Lower lobe of right lung (tissue), 2 donors: ENCODE measurements around the gene DCP1A. TPM values are rescaled to one million over a fixed set of nuclear protein-coding genes. Genes with fewer than 3 reads are reported as not detected.

Source experiments
- ATAC-seq, 2 donors: fragments of 200-7000 bp; cut with Tn5 transposase; one replicate each; pipeline ENCODE4 v1.9.1; 2020 to 2022; ENCODE audit warnings: mild to moderate bottlenecking in 2 of 2, moderate library complexity in 2 of 2
- DNase-seq: peaks from one replicate; pipeline ENCODE4 v3.0.0-alpha.2; 2020
- H3K27ac ChIP-seq: fragments of 200-600 bp; one replicate; pipeline ENCODE4 v1.8.0; 2022
- H3K27me3 ChIP-seq: fragments of 200-600 bp; one replicate; pipeline ENCODE4 v1.8.0; 2022; ENCODE audit warnings: low read depth
- H3K36me3 ChIP-seq: fragments of 200-600 bp; one replicate; pipeline ENCODE4 v1.8.0; 2022; ENCODE audit warnings: mild to moderate bottlenecking
- H3K4me1 ChIP-seq: fragments of 200-600 bp; one replicate; pipeline ENCODE4 v1.8.0; 2022
- H3K4me3 ChIP-seq: fragments of 200-600 bp; one replicate; pipeline ENCODE4 v1.8.0; 2022; ENCODE audit warnings: mild to moderate bottlenecking
- H3K9me3 ChIP-seq: fragments of 200-600 bp; one replicate; pipeline ENCODE4 v1.8.0; 2022
- CTCF ChIP-seq: fragments of 200-600 bp; IDR thresholded peaks from one replicate; pipeline ENCODE4 v1.8.0; 2022; ENCODE audit warnings: antibody characterized with exemption, mild to moderate bottlenecking
- intact Hi-C: fragments of 100-400 bp; cut with DNase I; formaldehyde crosslinking; loops from one replicate; pipeline ENCODE4 v1.11.0; 2022
- long read RNA-seq: library from polyadenylated mRNA; unstranded; transcript quantifications from one replicate; pipeline ENCODE4 v2.0.0, GENCODE V29; 2021
- total RNA-seq: library from RNA; stranded (reverse); fragmentation: NEBNext Ultra II Directional; extraction: Animal tissue kit (Norgen Biotek cat#: 25700); gene quantifications from one replicate; pipeline ENCODE4 v1.2.1, GENCODE V29; 2021
- donor health status: DM: no; HTN: yes; CAD: no; lungs with severe emphysema.

The DCP1A gene
- 25.1 TPM for total RNA-seq
- long read RNA-seq, full-length matches to known transcripts = 8 of 28 reads
- long read RNA-seq, partial matches to known transcripts = 6 of 28 reads
- long read RNA-seq, other reads (novel, unspliced or antisense) = 14 of 28 reads

GRCh38 chr3:53347261-53348064 lies at the start of gene DCP1A:
Gene DCP1A (minus strand): TSS chr3:53347543. CDS start chr3:53347517, 26 bp downstream.
- Histone ChIP-seq H3K4me1 (peaks cover 27% of the 10 kb centered on the region), H3K36me3 (peaks cover 19% of the 10 kb centered on the region), H3K4me3 (peak within 1 kb of the TSS; percentile 84), H3K27me3 (no peaks in the 10 kb centered on the region), H3K27ac (peak within 1 kb of the TSS; percentile 96), H3K9me3 (no peaks in the 10 kb centered on the region)
- peak; percentile 99 to 100 for ATAC-seq
- peak; percentile 95 for DNase-seq
- intact Hi-C loops = no loop called here
- no peak for TF ChIP-seq CTCF

DNA sequence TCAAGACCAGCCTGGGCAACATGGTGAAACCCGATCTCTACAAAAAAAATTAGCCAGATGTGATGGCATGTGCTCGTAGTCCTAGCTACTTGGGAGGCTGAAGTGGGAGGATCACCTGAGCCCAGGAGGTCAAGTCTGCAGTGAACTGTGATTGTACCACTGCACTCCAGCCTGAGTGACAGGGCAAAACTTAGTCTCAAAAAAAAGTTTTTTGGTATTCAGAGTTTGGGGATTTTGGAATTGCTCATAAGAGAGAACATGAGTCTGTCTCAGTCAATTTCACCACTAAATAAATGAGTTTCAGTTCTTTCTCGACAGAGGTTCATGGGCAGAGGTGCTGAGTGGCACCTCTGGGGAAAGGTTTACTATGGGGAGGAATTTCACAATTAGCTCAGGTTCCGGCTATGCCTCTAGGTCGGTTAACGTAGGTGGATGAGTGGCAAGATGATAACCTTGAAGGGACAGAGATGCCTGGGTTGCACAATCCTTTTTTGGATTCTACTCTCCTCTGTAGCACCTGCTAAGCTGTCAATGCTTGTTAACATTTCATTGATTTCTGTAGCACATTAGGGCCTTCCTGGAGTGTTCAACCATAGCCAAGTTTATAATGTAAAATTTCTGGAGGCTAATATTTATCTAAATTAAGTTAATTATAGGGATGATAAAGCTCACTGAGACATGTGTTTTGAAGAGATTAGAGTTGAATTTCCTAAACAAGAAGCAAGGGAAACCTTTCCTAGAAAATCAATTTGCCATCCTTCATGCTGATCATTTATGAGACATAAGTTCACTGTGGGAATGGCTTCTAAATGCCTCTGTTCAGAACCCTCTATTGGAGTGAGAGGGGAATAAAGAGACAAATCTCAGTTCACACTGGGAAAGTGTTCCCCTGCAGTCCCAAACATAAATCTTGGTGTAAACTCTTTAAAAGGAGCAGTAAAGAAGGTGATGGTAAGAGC lies 37.4 kb upstream of the DCP1A start:
- intact Hi-C loops = no loop called here
- no peak overlapping the region for H3K4me3 ChIP-seq
- no peaks in the 10 kb centered on the region for H3K36me3 ChIP-seq
- ATAC-seq (no peak), DNase-seq (no peak)
- no peaks in the 10 kb centered on the region for H3K27me3 ChIP-seq
- H3K27ac ChIP-seq = no peak overlapping the region
- no peak for TF ChIP-seq CTCF
- no peaks in the 10 kb centered on the region for H3K9me3 ChIP-seq
- no peaks in the 10 kb centered on the region for H3K4me1 ChIP-seq

DNA sequence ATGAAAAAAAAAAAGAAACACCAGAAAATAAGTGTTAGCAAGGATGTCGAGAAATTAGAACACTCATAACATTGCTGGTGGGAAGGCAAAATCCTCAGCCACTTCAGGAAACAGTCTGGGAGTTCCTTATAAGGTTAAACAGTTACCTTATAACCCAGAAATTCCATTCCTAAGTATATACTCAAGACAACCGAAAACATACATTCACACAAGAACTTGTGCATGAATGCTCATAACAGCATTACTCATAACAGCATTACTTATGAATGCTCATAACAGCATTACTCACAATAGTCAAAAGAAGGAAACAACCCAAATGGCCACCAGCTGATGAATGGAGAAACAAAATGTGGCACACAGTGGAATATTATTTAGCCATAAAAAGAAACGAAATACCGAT lies 34.8 kb upstream of the DCP1A start:
- no peak overlapping the region for H3K27ac ChIP-seq
- H3K9me3 ChIP-seq = no peaks in the 10 kb centered on the region
- TF ChIP-seq CTCF = no peak
- no peak for DNase-seq
- no peak for ATAC-seq
- H3K27me3 ChIP-seq = no peaks in the 10 kb centered on the region
- H3K4me1 ChIP-seq = no peaks in the 10 kb centered on the region
- no peak overlapping the region for H3K4me3 ChIP-seq
- no peaks in the 10 kb centered on the region for H3K36me3 ChIP-seq
- intact Hi-C loops = no loop called here

GRCh38 chr3:53380306-53380705 lies 33.0 kb upstream of the DCP1A start:
- H3K9me3 ChIP-seq = no peaks in the 10 kb centered on the region
- DNase-seq (no peak), ATAC-seq (no peak)
- no peak overlapping the region for H3K4me3 ChIP-seq
- intact Hi-C loops = no loop called here
- peak overlapping the region; percentile 7 for H3K27ac ChIP-seq
- H3K36me3 ChIP-seq = no peaks in the 10 kb centered on the region
- H3K4me1 ChIP-seq = no peaks in the 10 kb centered on the region
- TF ChIP-seq CTCF = no peak
- no peaks in the 10 kb centered on the region for H3K27me3 ChIP-seq

GRCh38 chr3:53379898-53380297 lies 32.6 kb upstream of the DCP1A start:
- intact Hi-C loops = loop anchor here (10.0 kb wide), 1 partner anchor 335 kb away; no protein-coding TSS in a partner anchor
- H3K36me3 ChIP-seq = no peaks in the 10 kb centered on the region
- ATAC-seq (no peak), DNase-seq (no peak)
- H3K9me3 ChIP-seq = no peaks in the 10 kb centered on the region
- H3K27ac ChIP-seq = peak overlapping the region; percentile 7
- no peak overlapping the region for H3K4me3 ChIP-seq
- TF ChIP-seq CTCF = no peak
- no peaks in the 10 kb centered on the region for H3K4me1 ChIP-seq
- H3K27me3 ChIP-seq = no peaks in the 10 kb centered on the region
